Smooth muscle cell (in vitro differentiated cells): ENCODE measurements around the gene LSM14B. TPM values are rescaled to one million over a fixed set of nuclear protein-coding genes. Genes with fewer than 3 reads are reported as not detected.
"Not testable (repeated sequence)": the region's sequence is repeated elsewhere in the genome, so short reads cannot be mapped to it uniquely, and the experiment has no call there.

Source experiments
- DNase-seq: peaks from one replicate; lab custom pipeline; 2025; ENCODE audit not compliant: unreplicated experiment; lab: John Stamatoyannopoulos, UW
- H2AFZ ChIP-seq: fragments of 200-600 bp; sonication (generic); 2 replicates; pipeline ENCODE4 v1.6.0; 2016; ENCODE audit warnings: antibody characterized with exemption, low read depth, mild to moderate bottlenecking
- H3F3A ChIP-seq: fragments of 200-600 bp; sonication (generic); 2 replicates; pipeline ENCODE4 v1.6.0; 2017; ENCODE audit warnings: antibody characterized with exemption, low read depth
- H3K27ac ChIP-seq: fragments of 200-600 bp; sonication (generic); 2 replicates; pipeline ENCODE4 v1.5.1; 2016; ENCODE audit warnings: low read depth, mild to moderate bottlenecking
- H3K27me3 ChIP-seq: fragments of 200-600 bp; sonication (generic); 2 replicates; pipeline ENCODE4 v1.6.1; 2016; ENCODE audit warnings: low read depth, mild to moderate bottlenecking
- H3K36me3 ChIP-seq: fragments of 200-600 bp; sonication (generic); 2 replicates; pipeline ENCODE4 v1.5.1; 2016; ENCODE audit warnings: low read depth
- H3K4me1 ChIP-seq: fragments of 200-600 bp; sonication (generic); 2 replicates; pipeline ENCODE4 v1.5.1; 2016; ENCODE audit warnings: low read depth
- H3K4me2 ChIP-seq: fragments of 200-600 bp; sonication (generic); 2 replicates; pipeline ENCODE4 v1.6.0; 2016; ENCODE audit warnings: mild to moderate bottlenecking
- H3K4me3 ChIP-seq: fragments of 200-600 bp; sonication (generic); 2 replicates; pipeline ENCODE4 v1.5.1; 2016; ENCODE audit warnings: mild to moderate bottlenecking
- H3K79me2 ChIP-seq: fragments of 200-600 bp; sonication (generic); 2 replicates; pipeline ENCODE4 v1.6.0; 2016; ENCODE audit warnings: low read depth, mild to moderate bottlenecking
- H3K9ac ChIP-seq: fragments of 200-600 bp; sonication (generic); 2 replicates; pipeline ENCODE4 v1.6.0; 2016; ENCODE audit warnings: low read depth
- H3K9me3 ChIP-seq: fragments of 200-600 bp; sonication (generic); replicated peaks from 2 replicates; pipeline ENCODE4 v1.5.1; 2016; ENCODE audit warnings: low read depth
- H4K20me1 ChIP-seq: fragments of 200-600 bp; sonication (generic); 2 replicates; pipeline ENCODE4 v1.6.0; 2016; ENCODE audit warnings: low read depth
- WGBS: methylation state at CpG from one replicate; pipeline ENCODE4 v1.1.7; 2016; ENCODE audit warnings: low lambda C conversion rate; 5-methylcytosine and 5-hydroxymethylcytosine counted together
- polyA plus RNA-seq: library from polyadenylated mRNA; unstranded; fragments of >200 nt; fragmentation: Nextera tagmentation; extraction: Ambion mirVana; gene quantifications from 2 replicates; pipeline ENCODE4 v1.2.1, GENCODE V29; 2016
- total RNA-seq: library from RNA; depleted of rRNA; stranded (reverse); fragments of >200 nt; gene quantifications from 2 replicates; pipeline ENCODE4 v1.2.3, GENCODE V29; 2014
- TF ChIP-seq, protein P1 (sequence below): fragments of 200-600 bp; sonication (generic); IDR thresholded peaks from 2 replicates; pipeline ENCODE4 v1.5.1; 2017; ENCODE audit warnings: borderline replicate concordance, mild to moderate bottlenecking, antibody characterized with exemption; ENCODE audit not compliant: insufficient read depth, poor library complexity, severe bottlenecking

Gene LSM14B
- total and polyA plus RNA-seq, 2 experiments from 2014 or later = 5.6 to 21.5 TPM

DNA sequence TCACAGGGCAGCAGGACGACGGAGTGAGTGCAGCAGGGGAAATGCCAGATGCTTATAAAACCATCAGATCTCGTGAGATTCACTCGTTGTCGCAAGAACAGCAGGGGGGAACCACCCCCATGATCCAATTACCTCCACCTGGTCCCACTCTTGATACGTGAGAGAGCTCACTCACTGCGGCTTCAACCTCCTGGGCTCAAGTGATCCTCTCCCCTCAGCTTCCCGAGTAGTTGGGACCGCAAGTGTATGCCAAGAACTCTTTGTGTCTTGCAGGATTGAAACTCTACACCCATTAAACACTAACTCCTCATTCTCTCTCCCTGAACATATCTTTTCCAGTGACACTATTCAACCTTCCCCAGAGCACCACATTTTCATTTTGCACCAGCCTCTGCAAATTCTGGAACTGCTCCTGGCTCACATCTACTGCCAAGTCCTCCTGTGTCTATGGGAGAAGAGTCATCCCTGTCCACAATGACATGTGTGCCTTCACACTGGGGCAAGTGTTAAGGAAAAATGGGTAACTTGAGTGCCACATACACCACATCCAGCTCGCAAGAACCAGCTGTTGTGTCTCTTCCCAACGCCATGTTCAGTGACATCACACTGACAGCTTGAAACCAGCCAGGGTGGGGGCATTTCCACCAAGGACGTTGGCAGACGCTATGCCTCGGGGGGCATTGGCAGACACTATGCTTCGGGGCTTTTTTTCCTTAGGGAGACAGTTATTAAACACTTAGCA, 41.9 kb upstream of the LSM14B start:
- Histone ChIP-seq H3K4me2 (no peak overlapping the region), H3K4me3 (no peak overlapping the region), H2AFZ (no peak overlapping the region), H3K9me3 (peaks cover 6% of the 10 kb centered on the region), H3K27me3 (no peaks in the 10 kb centered on the region), H3K27ac (no peak overlapping the region), H3K79me2 (no peaks in the 10 kb centered on the region), H3K9ac (no peak overlapping the region), H3K4me1 (no peaks in the 10 kb centered on the region), H4K20me1 (no peaks in the 10 kb centered on the region), H3F3A (no peaks in the 10 kb centered on the region), H3K36me3 (no peaks in the 10 kb centered on the region)
- WGBS = 86% methylated on average over 15 of the region's 15 CpGs
- TF ChIP-seq, protein P1, sequence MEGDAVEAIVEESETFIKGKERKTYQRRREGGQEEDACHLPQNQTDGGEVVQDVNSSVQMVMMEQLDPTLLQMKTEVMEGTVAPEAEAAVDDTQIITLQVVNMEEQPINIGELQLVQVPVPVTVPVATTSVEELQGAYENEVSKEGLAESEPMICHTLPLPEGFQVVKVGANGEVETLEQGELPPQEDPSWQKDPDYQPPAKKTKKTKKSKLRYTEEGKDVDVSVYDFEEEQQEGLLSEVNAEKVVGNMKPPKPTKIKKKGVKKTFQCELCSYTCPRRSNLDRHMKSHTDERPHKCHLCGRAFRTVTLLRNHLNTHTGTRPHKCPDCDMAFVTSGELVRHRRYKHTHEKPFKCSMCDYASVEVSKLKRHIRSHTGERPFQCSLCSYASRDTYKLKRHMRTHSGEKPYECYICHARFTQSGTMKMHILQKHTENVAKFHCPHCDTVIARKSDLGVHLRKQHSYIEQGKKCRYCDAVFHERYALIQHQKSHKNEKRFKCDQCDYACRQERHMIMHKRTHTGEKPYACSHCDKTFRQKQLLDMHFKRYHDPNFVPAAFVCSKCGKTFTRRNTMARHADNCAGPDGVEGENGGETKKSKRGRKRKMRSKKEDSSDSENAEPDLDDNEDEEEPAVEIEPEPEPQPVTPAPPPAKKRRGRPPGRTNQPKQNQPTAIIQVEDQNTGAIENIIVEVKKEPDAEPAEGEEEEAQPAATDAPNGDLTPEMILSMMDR = no peak
- no peak for DNase-seq

GRCh38 chr20:62083312-62083711, 39.0 kb upstream of the LSM14B start:
- Histone ChIP-seq H4K20me1 (no peaks in the 10 kb centered on the region), H3K4me3 (no peak overlapping the region), H3K79me2 (no peaks in the 10 kb centered on the region), H3K36me3 (no peaks in the 10 kb centered on the region), H3K9ac (no peak overlapping the region), H3K4me2 (no peak overlapping the region), H2AFZ (no peak overlapping the region), H3K4me1 (no peaks in the 10 kb centered on the region), H3K27me3 (no peaks in the 10 kb centered on the region), H3K9me3 (no peaks in the 10 kb centered on the region), H3F3A (no peaks in the 10 kb centered on the region), H3K27ac (no peak overlapping the region)
- no peak for DNase-seq
- TF ChIP-seq, protein P1 = no peak
- WGBS = 66% methylated on average over 5 of the region's 5 CpGs

DNA sequence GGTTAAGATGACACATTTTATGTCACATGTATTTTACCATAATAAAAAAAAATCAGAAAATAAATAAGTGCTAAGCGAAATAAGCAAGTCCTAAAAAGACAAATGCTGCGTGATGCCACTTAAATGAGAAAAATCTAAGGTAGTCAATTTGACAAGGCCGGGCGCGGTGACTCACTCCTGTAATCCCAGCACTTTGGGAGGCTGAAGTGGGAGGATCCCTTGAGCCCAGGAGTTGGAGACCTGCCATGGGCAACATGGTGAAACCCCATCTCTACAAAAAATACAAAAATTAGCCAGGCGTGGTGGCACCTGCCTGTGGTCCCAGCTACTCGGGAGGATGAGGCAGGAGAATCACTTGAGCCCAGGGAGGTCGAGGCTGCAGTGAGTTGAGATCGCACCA, 38.1 kb upstream of the LSM14B start:
- not testable (repeated sequence) for H3K4me1 ChIP-seq, H3K27ac ChIP-seq, H3K4me3 ChIP-seq, H3K36me3 ChIP-seq, DNase-seq, H2AFZ ChIP-seq, H3K79me2 ChIP-seq, H3K4me2 ChIP-seq, H3K9ac ChIP-seq, H3K27me3 ChIP-seq, H3K9me3 ChIP-seq, H3F3A ChIP-seq, H4K20me1 ChIP-seq
- 95% methylated on average over 9 of the region's 9 CpGs for WGBS

DNA sequence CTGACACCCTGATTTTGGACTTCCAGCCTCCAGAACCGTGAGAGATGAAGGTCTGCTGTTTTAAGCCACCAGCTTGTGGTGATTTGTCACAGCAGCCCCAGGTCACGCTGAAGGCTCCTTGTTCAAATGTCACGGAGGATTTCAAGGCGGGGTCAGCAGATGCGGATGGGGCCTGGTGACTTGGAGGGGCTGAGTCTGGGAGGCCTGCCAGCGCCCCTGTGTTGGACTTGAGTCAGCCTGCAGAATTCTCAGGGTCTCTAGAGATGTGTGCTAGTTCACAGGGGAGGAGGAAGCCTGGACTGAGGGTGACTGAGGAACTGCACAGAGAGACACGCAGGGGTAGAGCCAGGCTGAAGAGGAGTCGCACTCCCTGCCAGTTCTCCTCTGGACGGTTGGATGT, 37.1 kb upstream of the LSM14B start:
- DNase-seq = no peak
- no peaks in the 10 kb centered on the region for H3K4me1 ChIP-seq
- TF ChIP-seq, protein P1 = no peak
- no peaks in the 10 kb centered on the region for H3K27me3 ChIP-seq
- no peak overlapping the region for H3K4me3 ChIP-seq
- no peaks in the 10 kb centered on the region for H3F3A ChIP-seq
- no peak overlapping the region for H3K27ac ChIP-seq
- no peaks in the 10 kb centered on the region for H4K20me1 ChIP-seq
- no peak overlapping the region for H2AFZ ChIP-seq
- H3K9me3 ChIP-seq = no peaks in the 10 kb centered on the region
- H3K9ac ChIP-seq = no peak overlapping the region
- no peaks in the 10 kb centered on the region for H3K79me2 ChIP-seq
- WGBS = 91% methylated on average over 9 of the region's 9 CpGs
- no peaks in the 10 kb centered on the region for H3K36me3 ChIP-seq
- no peak overlapping the region for H3K4me2 ChIP-seq
